ENCODE results near the gene CXCL9. TPM values are rescaled to one million over a fixed set of nuclear protein-coding genes. Genes with fewer than 3 reads are reported as not detected.
"Not testable (repeated sequence)": the region's sequence is repeated elsewhere in the genome, so short reads cannot be mapped to it uniquely, and the experiment has no call there.

The CXCL9 gene
- total RNA-seq (not detected), polyA plus RNA-seq (not detected)

GRCh38 chr4:76007089-76007862 lies at the start of gene CXCL9:
Gene CXCL9 (minus strand): TSS chr4:76007509. CDS start chr4:76007449, 60 bp downstream.
- H3K27me3 Mint-ChIP-seq = peaks cover 35% of the 10 kb centered on the region
- peaks cover 0 to 2% (median 0%) of the 10 kb centered on the region in 7 donors for H3K9me3 Mint-ChIP-seq

GRCh38 chr4:76055421-76055820 lies 48.1 kb upstream of the CXCL9 start:
- no peak overlapping the region for H3K4me3 Mint-ChIP-seq
- ATAC-seq (ENCODE audit: low read depth in 2 of 2) = no peak
- H3K36me3 Mint-ChIP-seq = no peaks in the 10 kb centered on the region
- peaks cover 0 to 5% (median 0%) of the 10 kb centered on the region in 4 donors for H3K4me1 Mint-ChIP-seq
- Histone ChIP-seq H3K4me3 (ENCODE audit: low read depth, low read length) (no peak overlapping the region), H3K9me3 (ENCODE audit: control insufficient read depth in 2 of 2, low read length in 2 of 2) (no peaks in the 10 kb centered on the region), H3K36me3 (ENCODE audit: control insufficient read depth, insufficient read depth, low read length) (no peaks in the 10 kb centered on the region), H3K4me1 (ENCODE audit: control insufficient read depth, insufficient read depth, low read length, poor library complexity, severe bottlenecking) (no peaks in the 10 kb centered on the region), H3K27ac (ENCODE audit: insufficient read depth, low read length, poor library complexity, severe bottlenecking) (no peak overlapping the region), H3K27me3 (ENCODE audit: control insufficient read depth, insufficient read depth, low read length) (no peaks in the 10 kb centered on the region)
- H3K27me3 Mint-ChIP-seq = peaks cover 8% of the 10 kb centered on the region
- H3K27ac Mint-ChIP-seq = no peak overlapping the region
- H3K9me3 Mint-ChIP-seq = no peaks in the 10 kb centered on the region
- DNase-seq = no peak

More at GRCh38 chr4:76007089-76007862, at the start of gene CXCL9:
- no peak within 1 kb of the TSS for H3K4me3 ChIP-seq (ENCODE audit: low read depth, low read length)
- ATAC-seq (ENCODE audit: low read depth in 2 of 2) = no peak
- no peaks in the 10 kb centered on the region for H3K36me3 Mint-ChIP-seq
- H3K27me3 ChIP-seq (ENCODE audit: control insufficient read depth, insufficient read depth, low read length) = peaks cover 13% of the 10 kb centered on the region
- H3K9me3 ChIP-seq (ENCODE audit: control insufficient read depth in 2 of 2, low read length in 2 of 2) = no peaks in the 10 kb centered on the region
- no peak within 1 kb of the TSS for H3K27ac Mint-ChIP-seq
- no peaks in the 10 kb centered on the region for H3K4me1 Mint-ChIP-seq
- no peak within 1 kb of the TSS for H3K4me3 Mint-ChIP-seq
- DNase-seq = no peak
- no peaks in the 10 kb centered on the region for H3K4me1 ChIP-seq (ENCODE audit: control insufficient read depth, insufficient read depth, low read length, poor library complexity, severe bottlenecking)
- H3K27ac ChIP-seq (ENCODE audit: insufficient read depth, low read length, poor library complexity, severe bottlenecking) = no peak within 1 kb of the TSS
- H3K36me3 ChIP-seq (ENCODE audit: control insufficient read depth, insufficient read depth, low read length) = no peaks in the 10 kb centered on the region

- Histone ChIP-seq H3K27ac (ENCODE audit: insufficient read depth, low read length, poor library complexity, severe bottlenecking) (no peak overlapping the region), H3K4me1 (ENCODE audit: control insufficient read depth, insufficient read depth, low read length, poor library complexity, severe bottlenecking) (no peaks in the 10 kb centered on the region), H3K27me3 (ENCODE audit: control insufficient read depth, insufficient read depth, low read length) (no peaks in the 10 kb centered on the region), H3K36me3 (ENCODE audit: control insufficient read depth, insufficient read depth, low read length) (no peaks in the 10 kb centered on the region), H3K9me3 (ENCODE audit: control insufficient read depth in 2 of 2, low read length in 2 of 2) (no peaks in the 10 kb centered on the region), H3K4me3 (ENCODE audit: low read depth, low read length) (no peak overlapping the region)
- ATAC-seq (ENCODE audit: low read depth in 2 of 2) (peak in 1 of 2 donors; percentile 53), DNase-seq (peak in 1 of 3 donors; percentile 26)
- Mint-ChIP-seq H3K4me1 (peaks cover 0 to 5% (median 0%) of the 10 kb centered on the region in 4 donors), H3K4me3 (no peak overlapping the region), H3K9me3 (no peaks in the 10 kb centered on the region), H3K36me3 (no peaks in the 10 kb centered on the region), H3K27me3 (peaks cover 8% of the 10 kb centered on the region), H3K27ac (no peak overlapping the region)
Observed at GRCh38 chr4:76055016-76055415, 47.7 kb upstream of the CXCL9 start.

- H3K9me3 Mint-ChIP-seq = no peaks in the 10 kb centered on the region
- no peak overlapping the region for H3K4me3 Mint-ChIP-seq
- peaks cover 8% of the 10 kb centered on the region for H3K27me3 Mint-ChIP-seq
- no peak overlapping the region for H3K27ac Mint-ChIP-seq
- no peaks in the 10 kb centered on the region for H3K36me3 ChIP-seq (ENCODE audit: control insufficient read depth, insufficient read depth, low read length)
- ATAC-seq (ENCODE audit: low read depth in 2 of 2) (no peak), DNase-seq (no peak)
- no peaks in the 10 kb centered on the region for H3K36me3 Mint-ChIP-seq
- no peaks in the 10 kb centered on the region for H3K27me3 ChIP-seq (ENCODE audit: control insufficient read depth, insufficient read depth, low read length)
- no peak overlapping the region for H3K4me3 ChIP-seq (ENCODE audit: low read depth, low read length)
- H3K4me1 Mint-ChIP-seq = peaks cover 0 to 1% (median 0%) of the 10 kb centered on the region in 4 donors
- no peaks in the 10 kb centered on the region for H3K4me1 ChIP-seq (ENCODE audit: control insufficient read depth, insufficient read depth, low read length, poor library complexity, severe bottlenecking)
- no peaks in the 10 kb centered on the region for H3K9me3 ChIP-seq (ENCODE audit: control insufficient read depth in 2 of 2, low read length in 2 of 2)
- no peak overlapping the region for H3K27ac ChIP-seq (ENCODE audit: insufficient read depth, low read length, poor library complexity, severe bottlenecking)
Observed at GRCh38 chr4:76053730-76054129, 46.4 kb upstream of the CXCL9 start.

- not testable (repeated sequence) for H3K36me3 ChIP-seq (ENCODE audit: control insufficient read depth, insufficient read depth, low read length); H3K4me3 Mint-ChIP-seq; DNase-seq; H3K4me1 Mint-ChIP-seq; H3K27me3 Mint-ChIP-seq; H3K36me3 Mint-ChIP-seq; H3K4me3 ChIP-seq (ENCODE audit: low read depth, low read length); ATAC-seq (ENCODE audit: low read depth in 2 of 2); H3K27me3 ChIP-seq (ENCODE audit: control insufficient read depth, insufficient read depth, low read length); H3K27ac ChIP-seq (ENCODE audit: insufficient read depth, low read length, poor library complexity, severe bottlenecking); H3K4me1 ChIP-seq (ENCODE audit: control insufficient read depth, insufficient read depth, low read length, poor library complexity, severe bottlenecking); H3K27ac Mint-ChIP-seq; H3K9me3 Mint-ChIP-seq; H3K9me3 ChIP-seq (ENCODE audit: control insufficient read depth in 2 of 2, low read length in 2 of 2)
Observed at GRCh38 chr4:76050560-76051050, 43.3 kb upstream of the CXCL9 start.

GRCh38 chr4:76049860-76050416 lies 42.6 kb upstream of the CXCL9 start:
- not testable (repeated sequence) for DNase-seq; H3K4me1 ChIP-seq (ENCODE audit: control insufficient read depth, insufficient read depth, low read length, poor library complexity, severe bottlenecking); ATAC-seq (ENCODE audit: low read depth in 2 of 2); H3K36me3 ChIP-seq (ENCODE audit: control insufficient read depth, insufficient read depth, low read length); H3K36me3 Mint-ChIP-seq; H3K4me3 ChIP-seq (ENCODE audit: low read depth, low read length); H3K9me3 ChIP-seq (ENCODE audit: control insufficient read depth in 2 of 2, low read length in 2 of 2); H3K27me3 ChIP-seq (ENCODE audit: control insufficient read depth, insufficient read depth, low read length); H3K27me3 Mint-ChIP-seq; H3K9me3 Mint-ChIP-seq; H3K4me1 Mint-ChIP-seq; H3K27ac ChIP-seq (ENCODE audit: insufficient read depth, low read length, poor library complexity, severe bottlenecking); H3K4me3 Mint-ChIP-seq
- peak overlapping the region in 1 of 3 donors; percentile 38 for H3K27ac Mint-ChIP-seq

- H3K27me3 ChIP-seq (ENCODE audit: control insufficient read depth, insufficient read depth, low read length); DNase-seq; H3K36me3 ChIP-seq (ENCODE audit: control insufficient read depth, insufficient read depth, low read length); H3K9me3 ChIP-seq (ENCODE audit: control insufficient read depth in 2 of 2, low read length in 2 of 2); H3K9me3 Mint-ChIP-seq; H3K27ac Mint-ChIP-seq; H3K36me3 Mint-ChIP-seq; H3K4me3 Mint-ChIP-seq; H3K27ac ChIP-seq (ENCODE audit: insufficient read depth, low read length, poor library complexity, severe bottlenecking); H3K4me1 ChIP-seq (ENCODE audit: control insufficient read depth, insufficient read depth, low read length, poor library complexity, severe bottlenecking); H3K4me1 Mint-ChIP-seq; H3K4me3 ChIP-seq (ENCODE audit: low read depth, low read length); ATAC-seq (ENCODE audit: low read depth in 2 of 2): not testable (repeated sequence)
- peaks cover 17% of the 10 kb centered on the region for H3K27me3 Mint-ChIP-seq
Observed at GRCh38 chr4:76044686-76045085, 37.4 kb upstream of the CXCL9 start.

- H3K9me3 Mint-ChIP-seq; DNase-seq; H3K27ac ChIP-seq (ENCODE audit: insufficient read depth, low read length, poor library complexity, severe bottlenecking); H3K36me3 ChIP-seq (ENCODE audit: control insufficient read depth, insufficient read depth, low read length); H3K4me3 Mint-ChIP-seq; H3K4me1 Mint-ChIP-seq; H3K4me3 ChIP-seq (ENCODE audit: low read depth, low read length); ATAC-seq (ENCODE audit: low read depth in 2 of 2); H3K9me3 ChIP-seq (ENCODE audit: control insufficient read depth in 2 of 2, low read length in 2 of 2); H3K27ac Mint-ChIP-seq; H3K4me1 ChIP-seq (ENCODE audit: control insufficient read depth, insufficient read depth, low read length, poor library complexity, severe bottlenecking); H3K27me3 ChIP-seq (ENCODE audit: control insufficient read depth, insufficient read depth, low read length); H3K36me3 Mint-ChIP-seq: not testable (repeated sequence)
- peaks cover 17% of the 10 kb centered on the region for H3K27me3 Mint-ChIP-seq
Observed at GRCh38 chr4:76043306-76043705, 36.0 kb upstream of the CXCL9 start.
